Activated CD4-positive, alpha-beta T cell treated with anti-CD3 and anti-CD28 coated beads, Interleukin-2, amount 10 ng/mL, durations not matched to agents 7 days and 5 days (primary cell): ENCODE data around the gene TMEM184A. TPM values are rescaled to one million over a fixed set of nuclear protein-coding genes. Genes with fewer than 3 reads are reported as not detected.

ENCODE experiments used
- total RNA-seq, 2 experiments: library from RNA; stranded (reverse); gene quantifications; one replicate each; pipeline ENCODE4 v1.2.3, GENCODE V29; 2021

The TMEM184A gene
- total RNA-seq, 2 experiments from 2014 or later, result not detected

Other genes starting within 250 kb of the TMEM184A start
- 1 to 10 TPM; 2.1 to 2.7 TPM for gene MICALL2, start 96.7 kb downstream of the TMEM184A start, total RNA-seq
- 100 to 1,000 TPM in 1 of 2 experiments, 10 to 100 TPM in 1; 90.6 to 104 TPM for gene INTS1, start 51.8 kb downstream of the TMEM184A start, total RNA-seq
- 10 to 100 TPM; 24.7 to 29.3 TPM for gene MAFK, start 25.5 kb downstream of the TMEM184A start, total RNA-seq
- 10 to 100 TPM; 23.1 to 29.3 TPM for gene PSMG3, start 13.8 kb upstream of the TMEM184A start, total RNA-seq
- under 1 TPM in 1 of 2 experiments, not detected in 1; 0.07 TPM for gene ELFN1, start 114.1 kb upstream of the TMEM184A start, total RNA-seq